NCI-H2196 (cell line): ENCODE results near the gene PAX2.

ENCODE experiments used
- DNase-seq: peaks from one replicate; lab custom pipeline; 2025; ENCODE audit not compliant: unreplicated experiment; lab: John Stamatoyannopoulos, UW

PAX2 gene

GRCh38 chr10:100835810-100836209 is 90.4 kb downstream of the PAX2 start:
- no peak for DNase-seq

- DNase-seq = no peak
Observed at GRCh38 chr10:100836891-100837290, 91.5 kb downstream of the PAX2 start.

- no peak for DNase-seq
Observed at GRCh38 chr10:100837300-100837699, 91.9 kb downstream of the PAX2 start.

- DNase-seq = no peak
Observed at GRCh38 chr10:100838986-100839385, 93.6 kb downstream of the PAX2 start.

GRCh38 chr10:100841528-100841927 is 96.1 kb downstream of the PAX2 start:
- no peak for DNase-seq

- no peak for DNase-seq
Observed at GRCh38 chr10:100847440-100847839, 102.1 kb downstream of the PAX2 start.

- no peak for DNase-seq
Observed at GRCh38 chr10:100848770-100849169, 103.4 kb downstream of the PAX2 start.

- DNase-seq = no peak
Observed at GRCh38 chr10:100858261-100858660, 112.9 kb downstream of the PAX2 start.

GRCh38 chr10:100858747-100859483 is 113.5 kb downstream of the PAX2 start:
- DNase-seq = no peak

GRCh38 chr10:100859484-100859763 is 114.0 kb downstream of the PAX2 start:
- no peak for DNase-seq

- no peak for DNase-seq
Observed at GRCh38 chr10:100863433-100863832, 118.1 kb downstream of the PAX2 start.

- DNase-seq = no peak
Observed at GRCh38 chr10:100864036-100864885, 118.9 kb downstream of the PAX2 start.

- peak; percentile 8 for DNase-seq
Observed at GRCh38 chr10:100864978-100865377, 119.6 kb downstream of the PAX2 start.

GRCh38 chr10:100866010-100866409 is 120.6 kb downstream of the PAX2 start:
- no peak for DNase-seq

GRCh38 chr10:100866575-100867098 is 121.3 kb downstream of the PAX2 start:
- DNase-seq = no peak

- DNase-seq = no peak
Observed at GRCh38 chr10:100867261-100867963, 122.0 kb downstream of the PAX2 start.

GRCh38 chr10:100868382-100868781 is 123.0 kb downstream of the PAX2 start:
- no peak for DNase-seq

GRCh38 chr10:100869399-100869798 is 124.0 kb downstream of the PAX2 start:
- no peak for DNase-seq

GRCh38 chr10:100872034-100872791 is 126.8 kb downstream of the PAX2 start:
- DNase-seq = peak; percentile 2

GRCh38 chr10:100873146-100873826 is 127.9 kb downstream of the PAX2 start:
- DNase-seq = no peak
